Motor neuron (in vitro differentiated cells): ENCODE results near the gene TMEM127. TPM values are rescaled to one million over a fixed set of nuclear protein-coding genes. Genes with fewer than 3 reads are reported as not detected.

Experiments used
- ATAC-seq, 8 experiments: fragments of 200-7000 bp; cut with Tn5 transposase; replicated peaks in 6 of 8; 2 replicates each; pipeline ENCODE4 v1.8.0; 2021; ENCODE audit warnings: mild to moderate bottlenecking in 8 of 8, moderate library complexity in 8 of 8
- H3K27ac ChIP-seq, 2 donors: fragments of 250-450 bp; sonication (Bioruptor Pico); 2 replicates each; pipeline ENCODE4 v1.9.0; 2021; ENCODE audit warnings: antibody characterized with exemption in 2 of 2, mild to moderate bottlenecking in 2 of 2, moderate library complexity in 1 of 2
- H3K4me1 ChIP-seq, 2 donors: fragments of 250-450 bp; sonication (Bioruptor Pico); replicated peaks in 1 of 2; 2 replicates each; pipeline ENCODE4 v1.6.1; 2021; ENCODE audit warnings: antibody characterized with exemption in 2 of 2, mild to moderate bottlenecking in 2 of 2, moderate library complexity in 1 of 2
- H3K4me3 ChIP-seq, 5 donors: fragments of 250-450 bp; sonication (Bioruptor Pico); 2 replicates each; pipeline ENCODE4 v1.9.0; 2021; ENCODE audit warnings: antibody characterized with exemption in 5 of 5, mild to moderate bottlenecking in 5 of 5, moderate library complexity in 4 of 5
- WGBS, 10 experiments: fragments of 450-650 bp; shearing (Covaris generic); methylation state at CpG; one replicate each; pipeline ENCODE4 v1.0.0; 2022; 5-methylcytosine and 5-hydroxymethylcytosine counted together
- in situ Hi-C, 9 experiments: fragments of 400-800 bp; cut with MboI; loops; one replicate each; pipeline ENCODE4 v1.15.0; 2021; ENCODE audit warnings: low sequenced_read_pairs in 9 of 9, low pct_unique_long_range_greater_than_20kb in 2 of 9; ENCODE audit not compliant: unreplicated experiment in 9 of 9
- total RNA-seq, 8 experiments: library from RNA; unstranded; fragments of 300-600 nt; gene quantifications; 2 replicates each; pipeline versions ENCODE4 v1.2.3 to v1.2.4, GENCODE V29; 2022

The TMEM127 gene
- total RNA-seq, 8 experiments from 2014 or later = 14.7 to 26.4 (median 19.7) TPM

- in situ Hi-C loops = no loop called here
- peak in 3 of 8 experiments; percentile 17 to 24 (median 21) for ATAC-seq
- no peak overlapping the region for H3K4me3 ChIP-seq
- 90 to 100% (median 98%) methylated on average over 1 to 6 of the region's 6 CpGs; no CpG with 5 or more reads in 4 of the 10 experiments for WGBS, 10 experiments
- no peak overlapping the region for H3K27ac ChIP-seq
- no peaks in the 10 kb centered on the region for H3K4me1 ChIP-seq
Measured at GRCh38 chr2:96287273-96287856, 21.6 kb upstream of the TMEM127 start.

- in situ Hi-C loops = no loop called here
- H3K4me3 ChIP-seq = no peak overlapping the region
- no peak for ATAC-seq
- no peaks in the 10 kb centered on the region for H3K4me1 ChIP-seq
- no peak overlapping the region for H3K27ac ChIP-seq
- 75 to 100% (median 96%) methylated on average over 1 to 7 of the region's 21 CpGs; no CpG with 5 or more reads in 2 of the 10 experiments for WGBS, 10 experiments
Measured at GRCh38 chr2:96276787-96277499, 11.1 kb upstream of the TMEM127 start.

DNA sequence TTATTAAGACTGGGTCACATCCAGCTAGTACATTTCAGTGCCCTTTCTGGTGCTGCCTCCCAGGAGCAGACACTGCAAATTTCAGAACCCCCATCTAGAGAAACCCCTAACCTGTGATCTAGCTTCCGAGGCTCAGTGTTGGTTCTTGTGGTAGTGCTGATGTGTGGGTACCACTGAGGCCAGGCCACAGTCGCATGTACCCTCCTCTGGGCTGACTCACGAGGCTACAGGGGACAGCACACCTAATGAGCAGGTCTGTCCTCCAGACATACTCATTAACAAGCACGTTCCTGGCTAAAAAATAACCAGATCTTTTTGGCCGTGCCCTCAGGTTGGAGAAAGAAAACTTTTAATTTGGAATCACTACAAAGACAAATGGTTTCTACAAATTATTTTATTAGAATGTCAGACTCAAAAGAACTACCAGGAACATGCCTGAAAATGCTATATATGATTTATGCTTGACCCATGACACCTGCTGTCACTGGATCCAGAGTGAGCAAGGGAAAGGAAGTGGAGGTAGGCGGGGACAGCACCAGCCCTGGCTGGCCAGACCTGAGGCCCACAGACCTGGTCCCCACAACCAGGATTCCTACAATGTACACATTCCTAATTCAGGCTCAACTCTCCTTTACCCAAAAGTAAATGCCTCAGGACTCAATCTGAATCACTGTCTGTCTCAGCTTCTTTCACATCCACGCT is 8.7 kb upstream of the TMEM127 start:
- in situ Hi-C loops = loop anchor here in 1 of 9 experiments (25.0 kb wide), 1 partner anchor 262 kb away; no protein-coding TSS in a partner anchor
- H3K27ac ChIP-seq = no peak overlapping the region
- no peak overlapping the region for H3K4me3 ChIP-seq
- H3K4me1 ChIP-seq = no peaks in the 10 kb centered on the region
- no peak for ATAC-seq
- 56 to 100% (median 75%) methylated on average over 2 to 5 of the region's 7 CpGs; no CpG with 5 or more reads in 2 of the 10 experiments for WGBS, 10 experiments

DNA sequence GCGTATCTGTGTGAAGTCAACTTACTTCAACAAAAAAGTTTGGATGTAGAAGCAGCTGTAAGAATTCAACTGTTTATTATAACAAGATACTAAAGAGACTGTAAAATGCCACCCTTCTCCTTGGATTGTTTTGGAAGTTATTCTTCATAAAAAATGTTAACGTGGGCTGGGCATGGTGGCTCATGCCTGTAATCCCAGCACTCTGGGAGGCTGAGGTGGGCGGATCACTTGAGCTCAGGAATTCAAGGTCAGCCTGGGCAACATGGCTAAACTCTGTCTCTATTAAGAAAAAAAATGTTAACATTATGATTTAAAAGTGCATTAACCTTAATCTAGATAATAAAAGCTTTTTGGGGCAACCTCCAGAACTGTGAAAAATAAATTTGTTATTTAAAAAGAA is 8.0 kb upstream of the TMEM127 start:
- no peak overlapping the region for H3K27ac ChIP-seq
- H3K4me1 ChIP-seq = no peaks in the 10 kb centered on the region
- no peak overlapping the region for H3K4me3 ChIP-seq
- WGBS, 10 experiments = 63 to 100% (median 82%) methylated on average over 2 to 3 of the region's 3 CpGs; no CpG with 5 or more reads in 1 of the 10 experiments
- in situ Hi-C loops = loop anchor here in 1 of 9 experiments (25.0 kb wide), 1 partner anchor 261 kb away; no protein-coding TSS in a partner anchor
- peak in 2 of 8 experiments; percentile 45 to 51 for ATAC-seq

DNA sequence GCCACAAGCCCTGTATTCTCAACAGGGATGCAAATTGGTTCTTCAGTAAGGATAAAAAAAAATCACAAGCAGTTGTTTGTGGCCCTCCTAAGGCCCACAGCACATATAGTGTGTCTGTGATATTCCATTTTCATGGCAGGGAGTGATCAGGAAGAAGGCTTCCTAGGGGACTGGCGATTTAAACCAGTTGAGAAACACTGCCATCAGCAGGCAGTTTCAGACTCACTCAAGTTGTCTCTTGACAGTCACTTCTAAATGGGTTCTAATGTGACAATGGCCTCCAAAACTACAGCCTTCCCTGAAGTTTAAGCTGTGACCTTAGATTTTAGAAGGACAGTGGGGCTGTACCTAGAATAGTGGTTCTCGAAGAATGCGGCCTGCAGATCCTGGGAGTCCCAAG is 6.2 kb upstream of the TMEM127 start:
- WGBS, 10 experiments = 75 to 100% (median 83%) methylated on average over 1 to 3 of the region's 3 CpGs; no CpG with 5 or more reads in 4 of the 10 experiments
- in situ Hi-C loops = loop anchor here in 1 of 9 experiments (25.0 kb wide), 1 partner anchor 260 kb away; no protein-coding TSS in a partner anchor
- no peak overlapping the region for H3K4me3 ChIP-seq
- no peak for ATAC-seq
- peaks cover 3 to 5% of the 10 kb centered on the region in 2 donors for H3K4me1 ChIP-seq
- H3K27ac ChIP-seq = no peak overlapping the region

DNA sequence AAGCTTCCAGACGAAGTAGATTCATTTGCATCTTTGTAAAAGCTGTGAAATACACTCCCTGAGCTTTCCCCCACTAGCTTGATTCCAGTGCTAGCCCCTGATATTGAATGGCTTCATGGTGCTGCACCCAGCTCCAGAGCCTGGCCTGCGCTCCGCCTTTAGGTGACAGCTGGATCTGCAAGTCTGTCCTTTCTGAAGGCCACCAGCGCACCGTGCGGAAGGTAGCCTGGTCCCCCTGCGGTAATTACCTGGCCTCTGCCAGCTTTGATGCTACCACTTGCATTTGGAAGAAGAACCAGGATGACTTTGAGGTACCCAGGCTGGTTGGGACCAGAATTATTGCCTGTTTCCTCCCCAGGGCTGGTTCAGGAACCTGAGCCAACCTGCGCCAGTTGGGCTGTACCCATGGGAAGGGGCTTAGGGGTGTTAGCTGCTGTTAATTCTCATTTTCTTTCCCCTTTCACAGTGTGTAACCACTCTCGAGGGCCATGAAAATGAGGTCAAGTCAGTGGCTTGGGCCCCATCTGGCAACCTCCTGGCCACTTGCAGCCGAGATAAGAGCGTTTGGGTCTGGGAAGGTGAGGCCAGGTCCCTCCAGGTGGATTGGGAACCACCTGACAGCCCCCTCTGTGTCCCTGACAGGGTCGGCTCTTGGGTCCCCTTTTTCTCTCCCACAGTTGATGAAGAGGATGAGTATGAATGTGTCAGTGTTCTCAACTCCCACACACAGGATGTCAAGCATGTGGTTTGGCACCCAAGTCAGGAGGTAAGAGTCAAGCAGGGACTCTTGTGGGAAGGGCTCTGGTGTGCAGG is 1.6 kb upstream of the TMEM127 start:
- ATAC-seq = no peak
- Histone ChIP-seq H3K4me1 (peaks cover 12 to 18% of the 10 kb centered on the region in 2 donors), H3K27ac (no peak overlapping the region), H3K4me3 (peak overlapping the region; percentile 67 to 92 (median 90))
- 0 to 83% (median 63%) methylated on average over 1 to 8 of the region's 12 CpGs; no CpG with 5 or more reads in 3 of the 10 experiments for WGBS, 10 experiments
- in situ Hi-C loops = loop anchor here in 1 of 9 experiments (25.0 kb wide), 1 partner anchor 255 kb away; no protein-coding TSS in a partner anchor

- H3K4me3 ChIP-seq = peak overlapping the region; percentile 67 to 92 (median 90)
- peak; percentile 6 to 57 (median 47) for ATAC-seq
- no CpG with 5 or more reads among the region's 49 CpGs for WGBS, 10 experiments
- H3K4me1 ChIP-seq = peaks cover 18 to 24% of the 10 kb centered on the region in 2 donors
- in situ Hi-C loops = loop anchor here in 1 of 9 experiments (25.0 kb wide), 1 partner anchor 253 kb away; no protein-coding TSS in a partner anchor
- peak overlapping the region; percentile 69 to 79 for H3K27ac ChIP-seq
Measured at GRCh38 chr2:96265349-96265839, 403 bp downstream of the TMEM127 start.

- peak overlapping the region; percentile 69 to 79 for H3K27ac ChIP-seq
- 21 to 73% (median 52%) methylated on average over 3 to 13 of the region's 33 CpGs; no CpG with 5 or more reads in 1 of the 10 experiments for whole genome bisulfite sequencing, 10 experiments
- H3K4me1 ChIP-seq = peaks cover 24 to 30% of the 10 kb centered on the region in 2 donors
- peak overlapping the region; percentile 67 to 92 (median 90) for H3K4me3 ChIP-seq
- in situ Hi-C loops = loop anchor here in 1 of 9 experiments (25.0 kb wide), 1 partner anchor 253 kb away; no protein-coding TSS in a partner anchor
- ATAC-seq = peak; percentile 0 to 2 (median 1)
Measured at GRCh38 chr2:96264656-96265348, 995 bp downstream of the TMEM127 start.

DNA sequence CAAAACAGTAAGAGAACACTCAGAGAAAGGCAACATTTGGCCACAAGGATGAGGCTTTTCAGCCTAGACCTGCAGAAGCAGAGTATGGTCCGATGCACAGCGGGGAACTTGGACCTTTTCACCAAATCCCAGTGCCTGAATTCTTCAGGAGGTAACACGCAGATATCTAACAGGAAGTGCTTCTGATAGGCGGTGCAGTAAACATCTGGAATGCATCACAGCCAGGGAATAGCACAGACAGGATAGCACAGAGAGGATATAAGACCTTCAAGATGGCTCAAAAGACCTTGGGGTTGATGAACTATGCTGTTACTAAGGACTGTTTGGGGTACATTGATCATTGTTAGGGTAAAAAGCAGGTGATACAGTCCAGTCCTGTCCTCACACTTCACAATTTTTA is 1.7 kb downstream of the TMEM127 start:
- peak overlapping the region in 4 of 5 donors; percentile 67 to 91 (median 80) for H3K4me3 ChIP-seq
- H3K27ac ChIP-seq = no peak overlapping the region
- no peak for ATAC-seq
- in situ Hi-C loops = loop anchor here in 1 of 9 experiments (25.0 kb wide), 1 partner anchor 252 kb away; no protein-coding TSS in a partner anchor
- H3K4me1 ChIP-seq = peaks cover 31 to 36% of the 10 kb centered on the region in 2 donors
- WGBS, 10 experiments = 0 to 100% (median 28%) methylated on average over 1 to 4 of the region's 4 CpGs; no CpG with 5 or more reads in 5 of the 10 experiments

DNA sequence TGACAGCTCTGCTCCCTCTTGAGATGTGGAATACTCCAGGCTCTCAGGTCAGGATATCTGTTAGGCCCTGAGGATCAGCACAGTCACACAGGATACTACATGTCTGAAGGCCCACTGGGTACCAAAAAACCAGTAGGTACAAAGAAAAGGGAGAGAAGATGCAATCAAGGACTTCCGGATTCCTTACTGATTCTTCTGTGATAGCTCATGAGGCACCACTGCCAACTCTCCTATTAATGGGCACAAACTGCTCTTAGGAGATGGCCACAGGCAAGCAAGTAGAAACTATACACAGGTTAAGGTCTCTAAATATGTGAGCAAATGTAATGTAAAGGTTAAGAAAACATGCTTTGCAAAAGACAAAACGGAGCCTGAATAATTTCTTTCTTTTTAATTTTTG is 3.5 kb downstream of the TMEM127 start:
- H3K4me1 ChIP-seq = peaks cover 41 to 45% of the 10 kb centered on the region in 2 donors
- no peak for ATAC-seq
- H3K4me3 ChIP-seq = no peak overlapping the region
- 58 to 100% (median 100%) methylated on average over 1 to 2 of the region's 2 CpGs; no CpG with 5 or more reads in 5 of the 10 experiments for WGBS, 10 experiments
- in situ Hi-C loops = loop anchor here in 1 of 9 experiments (25.0 kb wide), 1 partner anchor 250 kb away; no protein-coding TSS in a partner anchor
- no peak overlapping the region for H3K27ac ChIP-seq

GRCh38 chr2:96261328-96262003 is 4.3 kb downstream of the TMEM127 start:
- 60 to 100% (median 80%) methylated on average over 1 to 4 of the region's 6 CpGs; no CpG with 5 or more reads in 1 of the 10 experiments for WGBS, 10 experiments

More at GRCh38 chr2:96261328-96262003, 4.3 kb downstream of the TMEM127 start:
- ATAC-seq = no peak
- Histone ChIP-seq H3K27ac (no peak overlapping the region), H3K4me1 (peaks cover 35 to 39% of the 10 kb centered on the region in 2 donors), H3K4me3 (no peak overlapping the region)
- in situ Hi-C loops = loop anchor here in 1 of 9 experiments (25.0 kb wide), 1 partner anchor 249 kb away; no protein-coding TSS in a partner anchor
